Thyroid gland (tissue), 4 donors: ENCODE results near the gene TC2N.

ENCODE experiments used
- POLR2A ChIP-seq, 2 donors: fragments of 450-650 bp; IDR thresholded peaks; one replicate each; pipeline ENCODE4 v1.6.1; 2017; ENCODE audit warnings: antibody characterized with exemption in 2 of 2, mild to moderate bottlenecking in 2 of 2, moderate library complexity in 1 of 2
- TF ChIP-seq, protein P1 (sequence below), 6 experiments: fragments of 200-600 bp in 3 of 6; fragments of 450-650 bp in 3 of 6; sonication (generic) in 3 of 6; IDR thresholded peaks; one replicate each; pipeline ENCODE4 v1.5.1; 2016 to 2019; ENCODE audit warnings: antibody characterized with exemption in 6 of 6, mild to moderate bottlenecking in 2 of 6, inconsistent platforms in 1 of 6, moderate library complexity in 1 of 6

DNA sequence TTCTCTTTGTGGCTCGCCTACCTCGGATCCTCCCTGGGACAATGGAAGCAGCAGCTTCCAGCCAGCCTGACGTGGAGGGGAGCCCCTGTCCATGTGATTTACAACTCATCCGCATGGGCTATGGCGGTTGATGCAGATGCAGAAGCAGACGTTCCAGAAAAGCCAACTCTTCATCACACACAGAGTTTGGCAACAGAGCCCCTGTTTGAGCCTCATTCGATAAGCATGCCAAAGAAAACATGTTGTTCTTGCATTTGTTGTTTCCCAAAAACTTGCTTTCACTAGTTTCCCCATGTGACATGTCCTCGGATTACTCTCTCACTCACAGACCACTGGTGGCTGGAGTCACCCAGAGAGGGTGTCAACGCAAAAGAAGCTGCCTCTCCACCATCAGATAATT lies 16.4 kb upstream of the TC2N start:
- TF ChIP-seq, protein P1, sequence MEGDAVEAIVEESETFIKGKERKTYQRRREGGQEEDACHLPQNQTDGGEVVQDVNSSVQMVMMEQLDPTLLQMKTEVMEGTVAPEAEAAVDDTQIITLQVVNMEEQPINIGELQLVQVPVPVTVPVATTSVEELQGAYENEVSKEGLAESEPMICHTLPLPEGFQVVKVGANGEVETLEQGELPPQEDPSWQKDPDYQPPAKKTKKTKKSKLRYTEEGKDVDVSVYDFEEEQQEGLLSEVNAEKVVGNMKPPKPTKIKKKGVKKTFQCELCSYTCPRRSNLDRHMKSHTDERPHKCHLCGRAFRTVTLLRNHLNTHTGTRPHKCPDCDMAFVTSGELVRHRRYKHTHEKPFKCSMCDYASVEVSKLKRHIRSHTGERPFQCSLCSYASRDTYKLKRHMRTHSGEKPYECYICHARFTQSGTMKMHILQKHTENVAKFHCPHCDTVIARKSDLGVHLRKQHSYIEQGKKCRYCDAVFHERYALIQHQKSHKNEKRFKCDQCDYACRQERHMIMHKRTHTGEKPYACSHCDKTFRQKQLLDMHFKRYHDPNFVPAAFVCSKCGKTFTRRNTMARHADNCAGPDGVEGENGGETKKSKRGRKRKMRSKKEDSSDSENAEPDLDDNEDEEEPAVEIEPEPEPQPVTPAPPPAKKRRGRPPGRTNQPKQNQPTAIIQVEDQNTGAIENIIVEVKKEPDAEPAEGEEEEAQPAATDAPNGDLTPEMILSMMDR (IDR thresholded peaks at IDR 0.05), result no peak
- TF ChIP-seq POLR2A (IDR thresholded peaks at IDR 0.05), result no peak
